Measurements from ENCODE around the gene ASB16. TPM values are rescaled to one million over a fixed set of nuclear protein-coding genes. Genes with fewer than 3 reads are reported as not detected.

The ASB16 gene
- total and polyA plus RNA-seq, 9 of the 15 experiments (the other 6 are each of a cell fraction or from before 2014, with no cell fraction given) = 0.03 to 0.07 TPM; not detected in 7

GRCh38 chr17:44197980-44198720 lies 27.6 kb downstream of the ASB16 start (continued):
- TF ChIP-seq, protein P1, sequence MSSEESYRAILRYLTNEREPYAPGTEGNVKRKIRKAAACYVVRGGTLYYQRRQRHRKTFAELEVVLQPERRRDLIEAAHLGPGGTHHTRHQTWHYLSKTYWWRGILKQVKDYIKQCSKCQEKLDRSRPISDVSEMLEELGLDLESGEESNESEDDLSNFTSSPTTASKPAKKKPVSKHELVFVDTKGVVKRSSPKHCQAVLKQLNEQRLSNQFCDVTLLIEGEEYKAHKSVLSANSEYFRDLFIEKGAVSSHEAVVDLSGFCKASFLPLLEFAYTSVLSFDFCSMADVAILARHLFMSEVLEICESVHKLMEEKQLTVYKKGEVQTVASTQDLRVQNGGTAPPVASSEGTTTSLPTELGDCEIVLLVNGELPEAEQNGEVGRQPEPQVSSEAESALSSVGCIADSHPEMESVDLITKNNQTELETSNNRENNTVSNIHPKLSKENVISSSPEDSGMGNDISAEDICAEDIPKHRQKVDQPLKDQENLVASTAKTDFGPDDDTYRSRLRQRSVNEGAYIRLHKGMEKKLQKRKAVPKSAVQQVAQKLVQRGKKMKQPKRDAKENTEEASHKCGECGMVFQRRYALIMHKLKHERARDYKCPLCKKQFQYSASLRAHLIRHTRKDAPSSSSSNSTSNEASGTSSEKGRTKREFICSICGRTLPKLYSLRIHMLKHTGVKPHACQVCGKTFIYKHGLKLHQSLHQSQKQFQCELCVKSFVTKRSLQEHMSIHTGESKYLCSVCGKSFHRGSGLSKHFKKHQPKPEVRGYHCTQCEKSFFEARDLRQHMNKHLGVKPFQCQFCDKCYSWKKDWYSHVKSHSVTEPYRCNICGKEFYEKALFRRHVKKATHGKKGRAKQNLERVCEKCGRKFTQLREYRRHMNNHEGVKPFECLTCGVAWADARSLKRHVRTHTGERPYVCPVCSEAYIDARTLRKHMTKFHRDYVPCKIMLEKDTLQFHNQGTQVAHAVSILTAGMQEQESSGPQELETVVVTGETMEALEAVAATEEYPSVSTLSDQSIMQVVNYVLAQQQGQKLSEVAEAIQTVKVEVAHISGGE (CRISPR knock-in tag; IDR thresholded peaks at IDR 0.05) = 0 out of 6 replicates have a peak, but pooled peaks of 1 of the 3 experiments have one; percentile 9
- TF ChIP-seq ELF4 (CRISPR knock-in tag; IDR thresholded peaks at IDR 0.05) (peak; percentile 33; the same call in 1 of the 2 replicates), FOS (IDR thresholded peaks at IDR 0.05; ENCODE audit: extremely low read depth, insufficient read length) (no peak), ZNF143 (CRISPR knock-in tag; IDR thresholded peaks at IDR 0.05) (peak; percentile 33; the same call in 1 of the 2 replicates), PML (IDR thresholded peaks at IDR 0.05; ENCODE audit: low read length) (0 out of 2 replicates have a peak, but pooled peaks have one; percentile 48), DPF2 (IDR thresholded peaks at IDR 0.05) (0 out of 2 replicates have a peak, but pooled peaks have one; percentile 11), KLF16 (IDR thresholded peaks at IDR 0.05) (0 out of 2 replicates have a peak, but pooled peaks have one; percentile 11), CREBBP (IDR thresholded peaks at IDR 0.05; ENCODE audit: low read depth, low read length) (no peak), BHLHE40 (IDR thresholded peaks at IDR 0.05; ENCODE audit: low read length) (no peak), PHF8 (IDR thresholded peaks at IDR 0.05; ENCODE audit: borderline replicate concordance, low read length) (peak; percentile 29; the same call in 1 of the 2 replicates), CREB1 (IDR thresholded peaks at IDR 0.05) (no peak), CREB1 (CRISPR knock-in tag; IDR thresholded peaks at IDR 0.05) (no peak), FOXA3 (CRISPR knock-in tag; conservative IDR thresholded peaks at IDR 0.05 in 1 of 2, IDR thresholded peaks at IDR 0.05 in 1 of 2) (0 out of 4 replicates have a peak, but pooled peaks of 1 of the 2 experiments have one; percentile 21), E2F6 (IDR thresholded peaks at IDR 0.05; ENCODE audit: borderline replicate concordance in 1 of 2, extremely low read depth in 1 of 2, insufficient read depth in 1 of 2, insufficient read length in 1 of 2, low read depth in 1 of 2, low read length in 1 of 2, poor library complexity in 1 of 2, severe bottlenecking in 1 of 2) (peak in 1 of 2 experiments; percentile 12), CC2D1A (IDR thresholded peaks at IDR 0.05) (peak; percentile 12; the same call in 1 of the 2 replicates), HDGF (IDR thresholded peaks at IDR 0.05) (0 out of 2 replicates have a peak, but pooled peaks have one; percentile 21)
- TF ChIP-seq, protein P2, sequence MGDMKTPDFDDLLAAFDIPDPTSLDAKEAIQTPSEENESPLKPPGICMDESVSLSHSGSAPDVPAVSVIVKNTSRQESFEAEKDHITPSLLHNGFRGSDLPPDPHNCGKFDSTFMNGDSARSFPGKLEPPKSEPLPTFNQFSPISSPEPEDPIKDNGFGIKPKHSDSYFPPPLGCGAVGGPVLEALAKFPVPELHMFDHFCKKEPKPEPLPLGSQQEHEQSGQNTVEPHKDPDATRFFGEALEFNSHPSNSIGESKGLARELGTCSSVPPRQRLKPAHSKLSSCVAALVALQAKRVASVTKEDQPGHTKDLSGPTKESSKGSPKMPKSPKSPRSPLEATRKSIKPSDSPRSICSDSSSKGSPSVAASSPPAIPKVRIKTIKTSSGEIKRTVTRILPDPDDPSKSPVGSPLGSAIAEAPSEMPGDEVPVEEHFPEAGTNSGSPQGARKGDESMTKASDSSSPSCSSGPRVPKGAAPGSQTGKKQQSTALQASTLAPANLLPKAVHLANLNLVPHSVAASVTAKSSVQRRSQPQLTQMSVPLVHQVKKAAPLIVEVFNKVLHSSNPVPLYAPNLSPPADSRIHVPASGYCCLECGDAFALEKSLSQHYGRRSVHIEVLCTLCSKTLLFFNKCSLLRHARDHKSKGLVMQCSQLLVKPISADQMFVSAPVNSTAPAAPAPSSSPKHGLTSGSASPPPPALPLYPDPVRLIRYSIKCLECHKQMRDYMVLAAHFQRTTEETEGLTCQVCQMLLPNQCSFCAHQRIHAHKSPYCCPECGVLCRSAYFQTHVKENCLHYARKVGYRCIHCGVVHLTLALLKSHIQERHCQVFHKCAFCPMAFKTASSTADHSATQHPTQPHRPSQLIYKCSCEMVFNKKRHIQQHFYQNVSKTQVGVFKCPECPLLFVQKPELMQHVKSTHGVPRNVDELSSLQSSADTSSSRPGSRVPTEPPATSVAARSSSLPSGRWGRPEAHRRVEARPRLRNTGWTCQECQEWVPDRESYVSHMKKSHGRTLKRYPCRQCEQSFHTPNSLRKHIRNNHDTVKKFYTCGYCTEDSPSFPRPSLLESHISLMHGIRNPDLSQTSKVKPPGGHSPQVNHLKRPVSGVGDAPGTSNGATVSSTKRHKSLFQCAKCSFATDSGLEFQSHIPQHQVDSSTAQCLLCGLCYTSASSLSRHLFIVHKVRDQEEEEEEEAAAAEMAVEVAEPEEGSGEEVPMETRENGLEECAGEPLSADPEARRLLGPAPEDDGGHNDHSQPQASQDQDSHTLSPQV (IDR thresholded peaks at IDR 0.05) = 0 out of 2 replicates have a peak, but pooled peaks have one; percentile 15
- TF ChIP-seq, protein P3, sequence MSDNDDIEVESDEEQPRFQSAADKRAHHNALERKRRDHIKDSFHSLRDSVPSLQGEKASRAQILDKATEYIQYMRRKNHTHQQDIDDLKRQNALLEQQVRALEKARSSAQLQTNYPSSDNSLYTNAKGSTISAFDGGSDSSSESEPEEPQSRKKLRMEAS (CRISPR knock-in tag; IDR thresholded peaks at IDR 0.05) = peak; percentile 19; the same call in 1 of the 2 replicates
